ENCODE measurements around the gene PIM3. TPM values are rescaled to one million over a fixed set of nuclear protein-coding genes. Genes with fewer than 3 reads are reported as not detected.

The PIM3 gene
- total and polyA plus RNA-seq, 2 of the 8 experiments (the other 6 are each of a cell fraction or from before 2014, with no cell fraction given): 22.6 to 30.0 TPM

- peaks cover 13% of the 10 kb centered on the region for H3K23me2 ChIP-seq (ENCODE audit: low read depth, low read length)
- FAIRE-seq (no peak), DNase-seq (ENCODE audit: low read depth in 1 of 2, low spot score in 2 of 2) (no peak)
- H3K4me2 ChIP-seq (ENCODE audit: insufficient read depth in 1 of 2, low read depth in 2 of 2, low read length in 2 of 2): no peak overlapping the region
- H3K4me3 ChIP-seq (ENCODE audit: extremely low read depth in 1 of 4, insufficient read depth in 2 of 4, low read depth in 3 of 4, low read length in 4 of 4): no peak overlapping the region
- H3K4ac ChIP-seq (replicated peaks; ENCODE audit: insufficient read length, low read depth, low read length): no peak overlapping the region
- H2BK12ac ChIP-seq (ENCODE audit: low read depth, low read length): no peak overlapping the region
- ChIA-PET CTCF (ENCODE audit: partially characterized antibody) (interaction anchor here (0.8 to 1.0 kb wide), 2 partner anchors 66 to 145 kb away, joined by 3 to 4 read pairs; no protein-coding TSS in a partner anchor), POLR2A (ENCODE audit: partially characterized antibody) (no interaction called here)
- 97% methylated on average over 8 of the region's 12 CpGs; no CpG with 5 or more reads in 1 of the 2 experiments for WGBS, 2 experiments (ENCODE audit: extremely low coverage in 1 of 2, insufficient coverage in 1 of 2, insufficient read length in 1 of 2, insufficient replicate concordance in 2 of 2, low coverage in 1 of 2, low lambda C conversion rate in 2 of 2, missing lambda C conversion rate in 1 of 2)
- no peak overlapping the region for H3K56ac ChIP-seq (replicated peaks; ENCODE audit: insufficient read length, low read depth, low read length)
- peaks cover 2 to 13% of the 10 kb centered on the region in 2 experiments for H4K20me1 ChIP-seq (replicated peaks in 1 of 2; ENCODE audit: control insufficient read depth in 1 of 2, insufficient read depth in 2 of 2, low read length in 2 of 2)
- H3K36me3 ChIP-seq (ENCODE audit: control insufficient read depth in 2 of 4, insufficient read depth in 4 of 4, low read length in 3 of 4): no peaks in the 10 kb centered on the region
- no peak overlapping the region for H3K18ac ChIP-seq (ENCODE audit: extremely low read depth, low read length)
- no peak overlapping the region for H4K5ac ChIP-seq (ENCODE audit: insufficient read length, low read depth, low read length)
- H3K79me2 ChIP-seq (ENCODE audit: control insufficient read depth in 1 of 2, insufficient read depth in 2 of 2, low read length in 2 of 2): no peaks in the 10 kb centered on the region
- no peak overlapping the region for H3K9ac ChIP-seq (replicated peaks in 1 of 4; ENCODE audit: extremely low read depth in 1 of 4, low read depth in 3 of 4, low read length in 3 of 4)
- no peak overlapping the region for H3K14ac ChIP-seq (ENCODE audit: insufficient read length)
- no peaks in the 10 kb centered on the region for H3K79me1 ChIP-seq (ENCODE audit: low read depth, low read length)
- no peak overlapping the region for H2BK5ac ChIP-seq (ENCODE audit: low read depth, low read length)
- H2BK20ac ChIP-seq (ENCODE audit: low read length): no peak overlapping the region
- H3K27ac ChIP-seq (ENCODE audit: low read depth, low read length): no peak overlapping the region
- no peak overlapping the region for H4K91ac ChIP-seq (replicated peaks; ENCODE audit: insufficient read length, low read length)
- no peak overlapping the region; the same call in 1 of the 2 replicates for H2BK15ac ChIP-seq (ENCODE audit: low read length)
- H3K9me3 ChIP-seq (ENCODE audit: insufficient read depth in 2 of 2, low read depth in 1 of 2, low read length in 1 of 2): no peaks in the 10 kb centered on the region
- H4K8ac ChIP-seq (ENCODE audit: extremely low read depth, insufficient read depth, low read length): no peak overlapping the region
- H2BK120ac ChIP-seq (replicated peaks; ENCODE audit: low read depth, low read length): no peak overlapping the region
- peaks cover 0 to 16% (median 8%) of the 10 kb centered on the region in 4 experiments; a peak in 5 of 7 replicates for H3K4me1 ChIP-seq (replicated peaks in 1 of 4; ENCODE audit: control insufficient read depth in 3 of 4, insufficient read depth in 4 of 4, low read length in 3 of 4)
- no peak overlapping the region for H2AK5ac ChIP-seq (ENCODE audit: low read depth, low read length)
- H3K27me3 ChIP-seq (replicated peaks in 1 of 4; ENCODE audit: control insufficient read depth in 3 of 4, extremely low read depth in 1 of 4, insufficient read depth in 3 of 4, low read length in 3 of 4): peaks cover 10 to 22% (median 12%) of the 10 kb centered on the region in 4 experiments; a peak in 6 of 7 replicates
- no peak overlapping the region for H3K23ac ChIP-seq (ENCODE audit: insufficient read length)
- H2AFZ ChIP-seq (ENCODE audit: low read length): no peak overlapping the region
- no peak for TF ChIP-seq BACH1 (IDR thresholded peaks at IDR 0.05; ENCODE audit: low read length)
- TF ChIP-seq MAX (IDR thresholded peaks at IDR 0.05): no peak
- no peak for TF ChIP-seq KDM5A (IDR thresholded peaks at IDR 0.05; ENCODE audit: low read length)
- no peak for TF ChIP-seq CEBPB (IDR thresholded peaks at IDR 0.05; ENCODE audit: low read depth, low read length)
- no peak for TF ChIP-seq MAFK (IDR thresholded peaks at IDR 0.05; ENCODE audit: low read depth, low read length)
- TF ChIP-seq GTF2F1 (IDR thresholded peaks at IDR 0.05; ENCODE audit: borderline replicate concordance, low read depth, low read length): no peak
- no peak for TF ChIP-seq BCL11A (IDR thresholded peaks at IDR 0.05; ENCODE audit: low read depth in 2 of 2, low read length in 2 of 2)
- TF ChIP-seq CHD2 (IDR thresholded peaks at IDR 0.05; ENCODE audit: low read length): no peak
- TF ChIP-seq ZNF274 (IDR thresholded peaks at IDR 0.05; ENCODE audit: borderline replicate concordance, extremely low read depth, low read length): no peak
- TF ChIP-seq BRCA1 (IDR thresholded peaks at IDR 0.05; ENCODE audit: low read depth, low read length): no peak
- TF ChIP-seq RNF2 (IDR thresholded peaks at IDR 0.05; ENCODE audit: borderline replicate concordance, low read depth, low read length, missing control alignments, poor library complexity, severe bottlenecking): no peak
- TF ChIP-seq CBX5 (IDR thresholded peaks at IDR 0.05; ENCODE audit: low read depth, low read length): no peak
- TF ChIP-seq HDAC6 (IDR thresholded peaks at IDR 0.05; ENCODE audit: low read depth, low read length): no peak
- TF ChIP-seq FOSL1 (IDR thresholded peaks at IDR 0.05; ENCODE audit: insufficient read depth, low read depth, low read length): no peak
- no peak for TF ChIP-seq POLR2A (IDR thresholded peaks at IDR 0.05; ENCODE audit: control extremely low read depth in 1 of 2, low read depth in 2 of 2, low read length in 2 of 2)
Observed at GRCh38 chr22:49997251-49997599, 36.7 kb downstream of the PIM3 start.

Measured in H1 (cell line).